Hepatocyte (in vitro differentiated cells): ENCODE data around the gene ARID3A. TPM values are rescaled to one million over a fixed set of nuclear protein-coding genes. Genes with fewer than 3 reads are reported as not detected.

Source experiments
- DNase-seq: peaks from one replicate; pipeline ENCODE4 v3.0.0-alpha.2; 2016; ENCODE audit warnings: low spot score
- H2AFZ ChIP-seq: fragments of 200-600 bp; sonication (generic); 2 replicates; pipeline ENCODE4 v1.6.0; 2016; ENCODE audit warnings: antibody characterized with exemption, mild to moderate bottlenecking
- H3K27ac ChIP-seq: fragments of 200-600 bp; sonication (generic); 2 replicates; pipeline ENCODE4 v1.5.1; 2016; ENCODE audit warnings: mild to moderate bottlenecking
- H3K27me3 ChIP-seq: fragments of 200-600 bp; sonication (generic); 2 replicates; pipeline ENCODE4 v1.6.1; 2016
- H3K36me3 ChIP-seq: fragments of 200-600 bp; sonication (generic); replicated peaks from 2 replicates; pipeline ENCODE4 v1.5.1; 2016; ENCODE audit warnings: low read depth; ENCODE audit not compliant: insufficient read depth
- H3K4me1 ChIP-seq: fragments of 200-600 bp; sonication (generic); 2 replicates; pipeline ENCODE4 v1.5.1; 2016; ENCODE audit warnings: mild to moderate bottlenecking, moderate library complexity; ENCODE audit not compliant: insufficient read depth
- H3K4me2 ChIP-seq: fragments of 200-600 bp; sonication (generic); 2 replicates; pipeline ENCODE4 v1.6.0; 2016
- H3K4me3 ChIP-seq: fragments of 200-600 bp; sonication (generic); 2 replicates; pipeline ENCODE4 v1.5.1; 2016; ENCODE audit warnings: mild to moderate bottlenecking
- H3K79me2 ChIP-seq: fragments of 200-600 bp; sonication (generic); 2 replicates; pipeline ENCODE4 v1.6.0; 2017; ENCODE audit warnings: mild to moderate bottlenecking
- H3K9me2 ChIP-seq: fragments of 200-600 bp; sonication (generic); replicated peaks from 2 replicates; pipeline ENCODE4 v1.6.0; 2017; ENCODE audit warnings: mild to moderate bottlenecking; ENCODE audit not compliant: insufficient read depth
- H3K9me3 ChIP-seq: fragments of 200-600 bp; sonication (generic); 2 replicates; pipeline ENCODE4 v1.5.1; 2016; ENCODE audit warnings: low read depth, mild to moderate bottlenecking
- H4K20me1 ChIP-seq: fragments of 200-600 bp; sonication (generic); 2 replicates; pipeline ENCODE4 v1.6.0; 2016; ENCODE audit warnings: mild to moderate bottlenecking; ENCODE audit not compliant: insufficient read depth, poor library complexity, severe bottlenecking
- CTCF ChIP-seq: fragments of 200-600 bp; sonication (generic); IDR thresholded peaks from 2 replicates; pipeline ENCODE4 v1.5.1; 2016; ENCODE audit warnings: antibody characterized with exemption, mild to moderate bottlenecking; ENCODE audit not compliant: poor library complexity
- EZH2 ChIP-seq: fragments of 200-600 bp; sonication (generic); IDR thresholded peaks from 2 replicates; pipeline ENCODE4 v1.6.1; 2016; ENCODE audit warnings: antibody characterized with exemption, mild to moderate bottlenecking, borderline replicate concordance
- EZH2phosphoT487 ChIP-seq: fragments of 200-600 bp; sonication (generic); IDR thresholded peaks from one replicate; pipeline ENCODE4 v1.6.1; 2018; ENCODE audit warnings: antibody characterized with exemption, mild to moderate bottlenecking, low read depth, moderate library complexity; ENCODE audit not compliant: unreplicated experiment, severe bottlenecking
- WGBS: methylation state at CpG from one replicate; pipeline ENCODE4 v1.1.6; 2016; ENCODE audit warnings: low lambda C conversion rate; ENCODE audit errors: missing lambda C conversion rate; 5-methylcytosine and 5-hydroxymethylcytosine counted together
- polyA plus RNA-seq: library from polyadenylated mRNA; unstranded; fragments of >200 nt; fragmentation: Nextera tagmentation; extraction: Ambion mirVana; gene quantifications from 2 replicates; pipeline ENCODE4 v1.2.1, GENCODE V29; 2016
- total RNA-seq: library from RNA; depleted of rRNA; stranded (reverse); fragments of >200 nt; gene quantifications from 2 replicates; pipeline ENCODE4 v1.2.3, GENCODE V29; 2014

ARID3A gene
- total and polyA plus RNA-seq, 2 experiments from 2014 or later, result 122 to 180 TPM

- Histone ChIP-seq H3K79me2 (peaks cover 25% of the 10 kb centered on the region), H4K20me1 (peaks cover 27% of the 10 kb centered on the region), H3K4me1 (no peaks in the 10 kb centered on the region), H3K9me2 (no peaks in the 10 kb centered on the region), H3K36me3 (no peaks in the 10 kb centered on the region), H3K27ac (no peak overlapping the region), H3K27me3 (no peaks in the 10 kb centered on the region), H3K9me3 (no peaks in the 10 kb centered on the region), H3K4me3 (no peak overlapping the region), H3K4me2 (no peak overlapping the region), H2AFZ (no peak overlapping the region)
- TF ChIP-seq CTCF (no peak), EZH2 (no peak), EZH2phosphoT487 (no peak)
- 98% methylated on average over 10 of the region's 15 CpGs for WGBS
- no peak for DNase-seq
These were observed 25.9 kb upstream of the ARID3A start for GRCh38 chr19:900043-900301.

GRCh38 chr19:900302-901111, 25.3 kb upstream of the ARID3A start:
- no peaks in the 10 kb centered on the region for H3K36me3 ChIP-seq
- H3K4me3 ChIP-seq, result no peak overlapping the region
- no peak overlapping the region for H3K27ac ChIP-seq
- H4K20me1 ChIP-seq, result peaks cover 27% of the 10 kb centered on the region
- no peaks in the 10 kb centered on the region for H3K9me2 ChIP-seq
- no peak overlapping the region for H2AFZ ChIP-seq
- no peak for TF ChIP-seq EZH2
- no peak for TF ChIP-seq CTCF
- no peak for TF ChIP-seq EZH2phosphoT487
- DNase-seq, result no peak
- WGBS, result 96% methylated on average over 18 of the region's 30 CpGs
- H3K27me3 ChIP-seq, result no peaks in the 10 kb centered on the region
- peaks cover 27% of the 10 kb centered on the region for H3K79me2 ChIP-seq
- H3K4me1 ChIP-seq, result no peaks in the 10 kb centered on the region
- no peak overlapping the region for H3K4me2 ChIP-seq
- no peaks in the 10 kb centered on the region for H3K9me3 ChIP-seq

- H3K79me2 ChIP-seq, result peaks cover 31% of the 10 kb centered on the region
- no peak overlapping the region for H2AFZ ChIP-seq
- DNase-seq, result no peak
- 92% methylated on average over 16 of the region's 27 CpGs for WGBS
- H4K20me1 ChIP-seq, result peaks cover 27% of the 10 kb centered on the region
- H3K36me3 ChIP-seq, result no peaks in the 10 kb centered on the region
- H3K4me1 ChIP-seq, result no peaks in the 10 kb centered on the region
- TF ChIP-seq CTCF (no peak), EZH2phosphoT487 (no peak), EZH2 (no peak)
- no peak overlapping the region for H3K27ac ChIP-seq
- no peaks in the 10 kb centered on the region for H3K9me2 ChIP-seq
- no peaks in the 10 kb centered on the region for H3K27me3 ChIP-seq
- no peak overlapping the region for H3K4me3 ChIP-seq
- H3K9me3 ChIP-seq, result no peaks in the 10 kb centered on the region
- H3K4me2 ChIP-seq, result no peak overlapping the region
These were observed 24.4 kb upstream of the ARID3A start for GRCh38 chr19:901216-902092.
